Central memory CD4-positive, alpha-beta T cell (primary cell): ENCODE measurements around the gene MEAK7.

ENCODE experiments used
- DNase-seq: peaks from one replicate; pipeline ENCODE4 v3.0.0; 2022

The MEAK7 gene

DNA sequence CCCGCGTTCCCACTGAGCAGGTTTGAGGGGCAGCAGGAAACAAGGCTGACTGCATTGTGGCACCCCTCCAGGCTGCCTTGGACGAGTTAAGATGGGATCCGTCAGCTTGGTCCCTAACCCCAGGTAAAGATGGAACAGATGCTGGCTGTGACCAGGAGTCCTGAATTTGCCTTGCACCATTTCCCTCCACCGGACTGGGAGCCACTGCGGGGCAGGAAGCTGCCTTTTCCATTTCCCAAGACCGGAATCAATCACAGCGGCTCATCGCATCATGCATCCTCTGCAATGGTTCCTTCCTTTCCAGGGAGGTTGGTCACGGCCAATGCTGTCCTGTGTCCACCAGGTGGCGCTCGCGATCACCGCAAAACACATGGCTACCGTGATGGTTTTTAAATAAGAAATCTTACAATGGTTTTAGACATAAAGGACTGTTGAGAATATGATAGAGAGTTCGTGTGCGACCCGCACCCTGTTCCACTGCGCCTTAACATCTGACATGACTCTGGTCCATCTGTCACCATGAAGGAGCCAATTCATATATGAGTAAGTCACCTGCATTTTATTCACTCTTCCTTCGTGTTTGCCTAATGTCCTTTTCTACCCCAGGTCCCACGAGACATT is 6.8 kb upstream of the MEAK7 start:
- peak; percentile 79 for DNase-seq

DNA sequence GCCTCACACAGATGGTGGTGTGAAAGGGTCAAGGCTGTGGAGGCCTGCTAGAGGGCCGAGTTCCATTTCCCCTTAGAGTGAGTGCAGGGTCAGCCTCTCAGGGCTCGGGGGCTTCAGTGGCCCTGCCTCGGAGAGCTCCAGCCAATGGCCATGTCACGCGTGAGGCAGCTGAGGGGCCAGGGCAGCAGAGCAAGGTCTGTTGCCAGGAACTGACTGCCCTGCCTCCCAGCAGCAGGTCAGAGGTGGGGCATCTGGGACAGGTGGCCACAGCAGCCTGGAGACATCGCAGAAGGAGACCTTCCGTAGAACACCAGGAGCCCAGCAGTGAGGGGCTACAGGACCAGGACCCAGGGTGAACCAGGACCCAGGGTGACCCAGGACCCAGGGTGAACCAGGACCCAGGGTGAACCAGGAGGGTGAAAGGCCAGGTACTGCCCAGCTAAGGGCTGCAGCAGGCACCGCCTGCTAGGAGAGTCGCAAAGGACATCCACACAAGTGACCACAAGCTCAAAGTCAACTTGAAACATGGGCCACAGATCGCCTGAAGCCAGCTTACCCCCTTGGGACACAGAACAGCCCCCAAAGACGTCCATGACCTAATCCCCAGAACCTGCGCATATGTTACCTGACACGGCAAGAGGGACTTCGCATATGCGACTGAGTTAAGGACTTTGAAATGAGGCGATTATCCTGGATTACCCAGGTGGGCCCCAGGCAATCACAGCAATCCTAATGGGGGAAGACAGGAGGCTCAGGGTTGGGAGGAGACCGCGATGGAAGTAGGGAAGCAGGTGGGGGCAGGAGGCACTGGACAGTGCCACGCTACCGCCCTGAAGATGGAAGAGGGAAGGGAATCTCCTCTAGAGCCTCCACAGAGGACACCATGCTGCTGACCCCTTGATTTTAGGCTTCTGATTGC is 4.8 kb upstream of the MEAK7 start:
- DNase-seq, result no peak

DNA sequence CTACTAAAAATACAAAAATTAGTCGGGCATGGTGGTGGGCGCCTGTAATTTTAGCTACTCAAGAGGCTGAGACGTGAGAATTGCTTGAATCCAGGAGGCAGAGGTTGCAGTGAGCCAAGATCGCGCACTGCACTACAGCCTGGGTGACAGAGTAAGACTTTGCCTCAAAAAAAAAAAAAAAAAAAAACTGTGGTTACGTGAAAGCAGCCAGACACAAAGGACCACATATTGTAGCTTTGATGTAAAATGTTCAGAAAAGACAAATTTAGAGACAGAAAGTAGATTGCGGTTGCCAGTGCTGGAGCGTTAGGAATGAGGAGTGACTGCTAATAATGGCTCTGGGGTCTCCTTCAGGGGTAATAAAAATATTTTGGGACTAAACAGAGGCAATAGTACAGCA is 4.0 kb upstream of the MEAK7 start:
- DNase-seq, result peak; percentile 38

DNA sequence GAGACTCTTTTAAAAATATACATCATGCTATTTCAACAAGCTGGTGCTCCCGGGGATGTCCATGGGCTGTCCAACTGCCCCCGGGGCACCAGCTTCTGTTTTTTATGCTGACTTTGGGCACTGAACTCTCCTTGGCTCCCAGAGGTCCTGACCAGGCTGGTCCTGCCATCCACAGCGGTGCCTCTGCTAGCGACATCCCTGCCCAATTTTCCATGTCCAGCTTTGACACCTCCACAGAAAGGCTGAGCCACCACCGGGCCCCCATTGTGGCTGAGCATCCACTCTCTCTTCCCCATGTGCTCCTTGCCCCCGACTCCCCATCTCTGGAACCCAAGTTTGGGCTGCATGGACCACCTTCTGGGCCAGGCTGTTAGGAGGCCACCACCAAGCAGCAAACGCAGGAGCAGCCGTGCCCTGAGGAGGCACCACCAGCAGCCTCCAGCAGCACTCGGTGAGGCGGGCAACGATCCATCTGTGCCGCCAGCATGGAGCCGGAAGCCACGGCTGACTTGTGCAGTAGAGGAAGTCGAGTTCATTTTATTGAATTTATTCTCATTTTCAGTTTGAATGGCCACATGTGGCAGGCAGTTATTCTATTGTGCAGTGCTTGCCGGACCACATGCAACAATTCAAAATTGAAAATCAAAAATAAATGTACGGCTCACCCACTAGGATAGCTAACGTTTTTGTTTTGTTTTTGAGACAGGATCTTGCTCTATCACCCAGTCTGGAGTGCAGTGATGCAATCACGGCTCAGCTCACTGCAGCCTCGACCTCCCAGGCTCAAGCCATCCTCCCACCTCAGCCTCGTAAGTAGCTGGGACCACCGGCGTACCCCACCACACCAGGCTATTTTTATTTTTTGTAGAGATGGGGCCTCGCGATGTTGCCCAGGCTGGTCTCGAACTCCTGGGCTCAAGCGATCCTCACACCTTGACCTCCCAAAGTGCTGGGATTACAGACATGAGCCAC is 2.8 kb upstream of the MEAK7 start:
- no peak for DNase-seq

DNA sequence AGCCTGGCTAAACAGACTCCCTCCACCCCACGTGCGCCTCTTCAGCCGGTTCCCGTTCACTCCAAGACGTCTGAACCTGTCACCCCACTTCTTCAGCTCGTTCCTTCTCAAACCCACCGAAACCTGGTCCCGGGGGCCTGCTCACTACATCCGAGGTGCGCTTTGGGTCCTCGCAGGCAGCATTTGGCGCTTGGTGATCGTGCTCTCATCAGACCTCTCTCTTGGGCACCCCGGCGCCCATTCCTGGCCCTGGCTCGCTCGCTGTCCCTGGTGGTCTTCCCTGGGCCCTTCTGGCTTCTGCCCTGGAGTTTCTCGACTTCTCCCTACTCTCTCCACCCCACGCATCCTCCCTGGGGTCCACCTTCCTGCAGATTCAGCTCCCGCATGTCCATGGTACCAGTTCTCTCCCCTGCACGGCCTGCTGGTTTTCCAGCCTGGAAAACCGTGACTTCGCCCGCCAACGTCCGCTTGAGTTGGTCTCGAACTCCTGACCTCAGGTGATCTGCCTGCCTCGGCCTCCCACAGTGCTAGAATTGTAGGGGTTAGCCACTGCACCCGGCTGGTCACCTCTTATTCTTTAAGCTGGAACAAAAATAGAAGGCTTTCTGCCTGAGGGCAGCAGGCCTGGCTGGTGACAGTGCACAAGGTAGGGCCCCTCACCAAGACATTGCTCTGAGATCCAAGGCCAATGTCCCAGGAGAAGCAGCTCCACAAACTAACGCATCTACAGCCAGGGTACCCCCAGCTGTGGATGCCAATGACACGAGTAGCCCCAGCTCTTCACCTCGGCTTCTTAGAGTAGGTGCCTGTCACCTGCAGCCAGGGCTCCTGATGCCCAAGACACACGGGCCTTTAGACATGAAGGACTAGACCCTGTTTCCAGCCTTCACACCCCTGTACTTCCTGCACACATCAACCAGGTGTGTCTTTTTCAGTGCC is 1.1 kb upstream of the MEAK7 start:
- no peak for DNase-seq

DNA sequence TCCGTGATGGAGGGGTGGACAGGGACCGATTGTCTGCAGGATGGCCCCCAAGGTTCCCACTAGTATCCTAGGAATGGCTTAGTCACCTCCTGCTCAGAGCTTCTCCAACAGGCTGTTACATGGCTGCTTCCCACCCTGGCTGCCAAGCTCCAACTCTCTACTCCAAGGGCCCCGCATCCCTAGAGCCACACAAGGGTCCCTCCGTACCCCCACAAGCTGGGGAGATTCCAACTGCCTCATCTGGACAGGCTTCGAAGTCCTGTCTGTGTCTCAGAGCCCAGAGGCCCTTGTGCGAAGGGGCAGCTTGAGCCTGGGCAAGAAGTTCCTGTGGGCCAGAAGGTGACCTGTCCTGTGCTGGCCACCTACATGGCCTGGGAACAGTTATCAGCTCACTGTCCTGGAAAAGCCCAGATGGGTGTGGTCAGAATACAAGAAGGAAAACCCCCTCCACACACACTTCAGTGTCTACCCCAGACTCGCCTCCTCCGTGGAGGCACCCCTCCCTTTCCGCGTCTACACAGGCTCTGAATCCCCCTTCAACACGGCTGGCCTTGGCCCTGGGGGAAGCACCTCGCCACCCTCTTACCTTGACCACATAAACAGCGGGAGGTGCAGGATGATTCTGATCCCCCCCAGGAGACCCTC is 586 bp downstream of the MEAK7 start:
- no peak for DNase-seq

DNA sequence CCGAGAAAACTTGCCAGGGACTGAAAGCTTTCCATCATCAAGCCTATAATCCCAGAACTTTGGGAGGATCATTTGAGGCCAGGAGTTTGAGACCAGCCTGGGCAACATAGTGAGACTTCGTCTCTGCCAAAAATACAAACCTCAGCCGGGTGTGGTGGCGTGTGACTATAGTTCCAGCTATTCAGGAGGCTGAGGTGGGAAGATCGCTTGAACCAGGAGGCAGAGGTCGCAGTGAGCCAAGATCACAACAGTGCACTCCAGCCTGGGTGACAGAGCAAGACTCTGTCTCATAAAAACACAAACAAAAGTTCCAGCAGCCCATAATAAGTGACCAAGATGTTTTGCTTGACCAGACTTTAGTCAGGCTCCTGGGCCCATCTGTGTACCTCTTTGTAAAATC is 1.9 kb downstream of the MEAK7 start:
- no peak for DNase-seq

DNA sequence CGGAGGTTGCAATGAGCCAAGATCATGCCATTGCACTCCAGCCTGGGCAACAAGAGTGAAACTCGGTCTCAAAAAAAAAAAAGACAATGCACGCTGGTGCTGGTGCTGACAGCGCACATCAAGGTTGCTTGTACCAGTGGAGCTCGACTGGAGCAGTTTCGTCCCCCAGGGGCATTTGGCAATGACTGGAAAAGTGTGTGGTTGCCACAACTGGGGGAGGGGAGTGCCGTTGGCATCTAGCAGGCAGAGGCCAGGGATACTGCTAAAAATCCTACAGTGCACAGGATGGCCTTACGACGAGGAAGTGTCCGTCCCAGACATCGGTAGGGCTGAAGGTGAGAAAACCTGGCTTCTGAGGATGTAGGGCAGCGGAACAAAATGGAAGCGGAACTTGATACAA is 2.4 kb downstream of the MEAK7 start:
- no peak for DNase-seq

DNA sequence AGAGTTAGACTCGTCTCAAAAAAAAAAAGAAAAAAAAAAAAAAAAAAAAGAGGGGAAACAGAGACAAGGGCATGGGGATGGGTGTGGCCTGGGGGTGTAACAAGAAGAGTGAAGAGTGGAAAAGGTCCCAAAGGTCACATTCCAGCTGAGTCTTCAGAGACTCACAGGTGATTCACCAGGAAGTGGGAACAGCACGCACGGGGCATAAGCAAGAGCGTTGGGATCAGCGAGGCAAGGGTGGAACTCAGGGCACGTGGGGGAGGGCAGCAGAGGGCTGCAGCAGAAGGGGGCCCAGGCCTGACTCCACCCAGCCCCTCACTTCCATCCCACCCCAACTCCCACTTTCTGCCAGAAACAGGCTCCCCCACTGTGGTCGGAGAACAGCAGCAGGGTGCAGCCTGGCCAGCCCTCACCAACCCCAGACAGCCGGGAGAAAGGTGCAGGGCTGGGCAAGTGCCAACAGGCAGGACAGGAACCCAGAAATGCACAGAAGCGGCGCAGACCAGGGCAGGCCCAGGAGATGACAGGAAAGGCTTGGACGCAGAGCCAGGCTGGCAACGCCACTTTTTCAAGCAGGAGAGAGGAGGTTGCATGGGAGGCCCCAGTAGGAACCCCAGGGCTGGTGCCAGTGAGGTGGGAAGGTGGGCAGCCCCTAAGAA is 3.3 kb downstream of the MEAK7 start:
- no peak for DNase-seq

DNA sequence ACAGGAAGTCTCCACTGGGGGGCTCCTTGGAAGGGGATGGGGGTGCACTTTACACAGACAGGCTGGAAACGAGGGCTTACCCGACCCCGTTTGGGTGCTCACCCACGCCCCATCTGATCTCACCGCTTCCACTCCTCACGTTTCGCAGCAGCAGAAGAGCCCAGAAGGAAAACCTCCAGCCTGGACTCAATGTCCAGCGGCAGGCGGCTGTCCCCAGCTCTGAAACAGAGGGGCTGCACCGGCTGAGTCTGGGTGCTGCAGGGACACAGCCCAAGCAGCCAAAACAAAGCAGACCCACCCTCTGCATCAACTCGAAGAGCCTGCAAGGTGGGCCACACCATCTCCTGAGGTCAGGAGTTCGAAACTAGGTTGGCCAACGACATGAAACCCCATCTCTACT is 3.9 kb downstream of the MEAK7 start:
- no peak for DNase-seq

DNA sequence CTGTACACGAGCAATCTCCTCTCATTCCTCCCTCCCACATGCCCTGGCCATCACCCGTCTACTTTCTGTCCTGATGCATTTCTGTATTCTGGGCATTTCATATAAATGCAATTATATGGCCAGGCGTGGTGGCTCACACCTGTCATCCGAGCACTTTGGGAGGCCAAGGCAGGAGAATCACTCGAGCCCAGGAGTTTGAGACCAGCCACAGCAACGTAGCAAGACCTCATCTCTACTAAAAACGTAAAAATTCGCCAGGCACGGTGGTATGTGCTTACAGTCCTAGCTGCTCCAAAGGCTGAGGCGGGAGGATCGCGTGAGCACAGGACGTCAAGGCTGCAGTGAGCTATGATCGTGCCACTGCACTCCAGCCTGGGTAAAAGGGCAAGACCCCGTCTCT is 4.8 kb downstream of the MEAK7 start:
- no peak for DNase-seq

DNA sequence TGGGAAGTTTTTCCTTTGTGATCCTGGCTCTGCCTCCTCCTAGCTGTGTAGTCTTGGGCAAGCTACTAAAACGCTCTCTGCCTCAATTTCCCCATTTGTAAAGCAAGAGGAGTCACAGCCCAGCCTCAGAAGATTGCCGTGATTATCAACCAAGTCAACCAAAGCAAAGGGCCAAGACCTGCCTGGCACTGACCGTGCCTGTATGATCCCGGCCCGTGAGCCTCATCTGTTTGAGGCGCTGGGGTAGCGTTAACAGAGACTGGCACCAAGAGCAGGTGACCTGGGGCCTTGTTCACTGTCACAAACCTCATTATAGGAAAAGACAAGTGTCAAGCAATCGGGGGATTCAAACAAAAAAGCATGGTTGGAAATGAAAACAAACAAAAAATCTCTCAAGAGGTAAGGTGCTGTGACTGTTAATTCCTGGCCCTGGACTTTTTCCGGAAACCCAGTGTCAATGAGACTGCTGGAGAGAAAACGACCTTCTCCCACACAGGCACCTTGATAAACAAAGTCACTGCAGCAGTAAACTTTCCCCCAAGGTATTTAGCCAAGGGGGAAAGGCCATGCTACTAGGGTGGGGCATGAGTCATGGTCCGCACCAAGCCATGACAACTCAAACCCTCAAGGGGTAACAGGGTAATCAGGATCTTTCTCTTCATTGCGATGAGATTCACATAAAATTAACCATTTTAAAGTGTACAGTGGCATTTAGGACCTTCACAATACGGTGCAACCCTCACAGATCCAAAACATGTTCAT is 5.4 kb downstream of the MEAK7 start:
- no peak for DNase-seq

DNA sequence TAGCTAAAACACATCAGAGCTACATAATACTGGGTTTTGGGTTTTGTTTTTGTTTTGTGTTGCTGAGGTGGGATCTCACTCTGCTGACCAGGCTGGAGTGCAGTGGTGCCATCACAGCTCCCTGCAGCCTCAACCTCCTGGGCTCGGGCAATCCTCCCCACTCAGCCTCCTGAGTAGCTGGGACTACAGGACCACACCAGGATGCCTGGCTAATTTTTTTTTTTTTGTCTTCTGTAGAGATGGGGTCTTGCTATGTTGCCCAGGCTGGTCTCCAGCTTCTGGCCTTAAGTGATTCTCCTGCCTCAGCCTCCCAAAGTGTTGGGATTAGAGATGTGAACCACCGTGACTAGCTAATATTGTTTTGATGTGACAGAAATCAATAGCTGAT is 6.2 kb downstream of the MEAK7 start:
- DNase-seq, result no peak

DNA sequence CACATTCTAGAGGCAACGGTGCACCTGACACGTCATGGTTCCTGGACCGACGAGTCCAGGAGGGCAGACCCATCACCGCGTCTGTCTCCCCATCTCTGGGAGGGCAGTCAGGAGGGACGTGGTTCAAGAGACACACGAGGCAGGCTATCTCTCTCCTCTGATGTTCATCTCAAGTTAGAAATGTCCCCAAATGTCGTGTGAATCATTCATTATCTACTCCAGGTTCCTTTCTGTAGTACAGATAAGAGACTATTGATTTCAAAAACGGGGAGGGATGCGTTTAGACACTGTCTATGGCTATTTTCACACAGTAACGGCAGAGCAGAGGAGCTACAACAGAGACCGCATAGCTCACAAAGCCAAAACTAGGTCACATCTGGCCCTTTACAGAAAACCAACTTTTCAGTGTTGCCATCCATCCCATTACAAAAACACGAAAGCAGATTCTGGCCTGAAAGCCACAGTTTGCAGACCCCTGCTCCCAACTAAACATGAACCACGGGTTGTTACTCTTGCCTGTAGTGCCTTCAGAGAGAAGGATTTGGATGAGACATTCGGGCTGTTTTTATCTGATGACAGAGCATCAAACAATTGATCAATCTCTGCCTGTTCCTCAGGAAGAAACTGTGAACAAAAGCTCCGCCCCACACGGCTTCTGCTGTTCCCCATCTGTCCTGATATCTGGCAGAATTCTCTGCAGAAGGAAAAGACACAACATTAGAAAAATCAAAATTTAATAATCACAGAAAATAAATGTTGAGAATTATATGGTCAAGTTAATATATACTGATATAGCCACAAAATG is 6.8 kb downstream of the MEAK7 start:
- no peak for DNase-seq

DNA sequence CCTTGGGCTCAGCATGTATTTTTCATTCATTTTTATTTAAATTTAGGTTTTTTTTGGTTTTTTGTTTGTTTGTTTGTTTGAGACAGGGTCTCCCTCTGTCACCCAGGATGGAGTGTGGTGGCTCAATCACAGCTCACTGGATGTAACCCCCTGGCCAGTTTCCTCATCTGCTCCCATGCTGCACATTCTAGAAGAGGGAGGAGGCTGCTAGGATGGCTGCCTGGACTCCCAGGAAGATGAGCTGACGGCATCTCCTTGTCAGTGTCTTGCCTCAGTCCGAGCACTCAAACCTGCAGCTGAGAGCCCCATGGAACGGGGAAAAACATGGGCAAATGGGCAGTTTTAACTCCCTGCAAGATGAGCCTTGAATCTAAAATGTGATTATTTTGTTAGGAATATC is 7.5 kb downstream of the MEAK7 start:
- no peak for DNase-seq

DNA sequence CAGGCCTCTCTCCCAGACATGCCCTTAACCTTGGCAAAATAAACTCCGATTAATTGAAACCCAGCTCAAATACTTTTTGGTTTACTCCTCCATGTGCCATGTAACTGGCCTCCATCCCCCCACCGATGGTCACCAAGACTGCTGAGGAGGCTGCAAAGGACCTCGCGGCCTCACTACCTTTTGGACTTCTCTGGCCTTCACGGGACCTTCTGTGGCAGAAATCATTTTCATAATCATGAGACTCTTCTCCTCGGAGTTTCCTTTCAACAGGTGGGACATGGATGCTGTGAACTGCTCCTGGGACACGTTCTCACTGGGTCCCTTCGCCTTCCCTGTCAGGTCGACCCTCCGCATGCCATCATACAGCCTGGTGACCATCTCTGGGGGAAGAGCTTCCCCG is 9.0 kb downstream of the MEAK7 start:
- no peak for DNase-seq

DNA sequence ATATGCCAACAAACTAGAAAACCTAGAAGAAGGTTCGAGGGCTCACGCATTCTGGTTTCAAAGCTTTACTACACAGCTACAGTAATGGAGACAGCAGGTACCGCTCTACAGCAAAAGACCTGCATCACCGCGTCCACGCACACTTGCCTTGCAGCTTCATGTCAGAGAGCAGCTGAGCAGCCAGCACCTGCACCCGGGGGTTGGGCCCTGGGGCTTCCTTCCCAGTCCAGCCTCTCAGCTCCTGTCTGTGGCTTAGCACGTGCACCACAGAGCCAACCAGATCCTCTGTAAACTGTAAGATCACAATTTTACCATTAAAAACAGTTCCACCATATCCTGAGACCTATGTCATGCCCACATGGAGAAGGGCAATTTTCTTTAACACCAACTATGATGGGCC is 15.3 kb downstream of the MEAK7 start:
- DNase-seq, result no peak

DNA sequence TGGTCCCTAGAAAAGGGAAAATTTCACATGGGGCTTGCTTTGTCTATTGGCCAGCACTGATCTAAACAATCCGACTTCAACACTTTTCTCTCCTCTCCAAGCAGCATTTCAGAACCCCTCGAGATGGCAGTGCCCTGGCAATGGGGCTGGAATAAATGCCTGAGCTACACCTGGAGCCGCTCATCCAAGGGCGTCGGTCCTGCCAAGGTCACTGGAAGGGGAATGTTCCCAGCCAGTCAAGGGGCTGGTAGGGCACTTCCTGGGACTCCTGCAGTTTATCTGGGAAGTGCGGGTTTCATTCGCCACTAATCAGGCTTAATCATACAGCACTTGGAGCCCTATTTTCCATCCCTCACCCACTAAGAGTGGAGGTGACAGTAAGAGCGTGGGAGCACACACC is 17.1 kb downstream of the MEAK7 start:
- no peak for DNase-seq

DNA sequence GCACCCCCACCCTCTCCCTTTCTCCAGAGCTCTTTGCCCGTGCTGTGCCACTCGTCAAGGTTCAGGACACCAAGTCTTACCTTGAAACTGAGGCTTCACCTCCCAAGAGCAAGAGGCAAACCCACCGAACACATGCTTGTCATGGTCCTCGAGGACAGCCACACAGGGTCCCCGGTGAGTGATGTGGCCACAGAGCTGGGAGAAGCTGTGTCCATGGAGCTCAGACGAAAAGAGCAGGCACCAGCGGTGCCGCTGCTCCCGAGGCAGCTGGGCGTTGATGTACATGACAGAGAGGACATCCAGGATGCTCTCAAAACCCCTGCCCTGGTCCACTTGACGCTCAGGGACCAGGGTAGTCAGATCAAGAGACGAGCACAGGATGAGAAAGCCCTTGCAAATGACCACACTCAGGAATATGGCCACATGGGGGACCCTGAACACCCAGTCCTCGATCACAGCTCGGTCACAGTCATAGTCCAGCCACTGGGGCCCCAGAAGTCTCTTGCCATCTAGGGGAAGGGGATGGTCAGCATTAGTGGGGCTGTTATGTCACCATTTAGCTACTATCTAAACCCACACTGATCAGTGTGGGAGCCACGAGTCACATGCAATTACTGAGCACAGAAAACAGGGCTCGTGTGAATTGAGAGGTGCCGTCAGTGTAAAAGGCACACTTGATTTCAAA is 17.8 kb downstream of the MEAK7 start:
- DNase-seq, result no peak
